H1 (cell line): Measurements from ENCODE around the gene PLPP2.

Experiments used
- CTCF ChIP-seq, 3 experiments: IDR thresholded peaks; 1 replicate in 2 of 3; 2 replicates in 1 of 3; pipeline versions ENCODE4 v1.5.1 to v1.6.1; 2011; ENCODE audit warnings: low read length in 3 of 3, mild to moderate bottlenecking in 3 of 3, inconsistent platforms in 2 of 3, low read depth in 1 of 3, moderate library complexity in 1 of 3; ENCODE audit not compliant: insufficient read depth in 1 of 3; ENCODE audit errors: control extremely low read depth in 1 of 3
- GABPA ChIP-seq: IDR thresholded peaks from 2 replicates; pipeline ENCODE4 v1.6.1; 2011; ENCODE audit warnings: mild to moderate bottlenecking, low read length, moderate library complexity, borderline replicate concordance; ENCODE audit not compliant: insufficient read depth
- MAX ChIP-seq: IDR thresholded peaks from 2 replicates; pipeline ENCODE4 v1.6.1; 2012; ENCODE audit warnings: inconsistent platforms
- SRF ChIP-seq: IDR thresholded peaks from 2 replicates; pipeline ENCODE4 v1.6.1; 2011; ENCODE audit warnings: mild to moderate bottlenecking, low read depth, low read length, moderate library complexity
- TAF1 ChIP-seq: IDR thresholded peaks from 2 replicates; pipeline ENCODE4 v1.6.1; 2011; ENCODE audit warnings: mild to moderate bottlenecking, low read depth, low read length
- USF2 ChIP-seq: IDR thresholded peaks from 2 replicates; pipeline ENCODE4 v1.6.1; 2011; ENCODE audit warnings: low read length, improper control_type of control experiment

- TF ChIP-seq USF2 (no peak), GABPA (no peak), MAX (peak; percentile 59), CTCF (IDR thresholded peaks at IDR 0.05; ENCODE audit: control extremely low read depth in 1 of 3, insufficient read depth in 1 of 3, low read depth in 1 of 3, low read length in 3 of 3) (no peak), TAF1 (no peak), SRF (no peak)
Measured at GRCh38 chr19:277581-278165, 13.5 kb downstream of the PLPP2 start.
